Large intestine (tissue), 3 donors: ENCODE results near the gene RPEL1. TPM values are rescaled to one million over a fixed set of nuclear protein-coding genes. Genes with fewer than 3 reads are reported as not detected.
"Not testable (repeated sequence)": the region's sequence is repeated elsewhere in the genome, so short reads cannot be mapped to it uniquely, and the experiment has no call there.

Experiments
- DNase-seq, 2 donors: peaks; one replicate each; pipeline versions ENCODE4 v3.0.0 to v3.0.0-alpha.2; 2013
- H3K27ac ChIP-seq: one replicate; pipeline ENCODE4 v1.5.1; 2013; ENCODE audit warnings: low read length
- H3K27me3 ChIP-seq: 2 replicates; pipeline ENCODE4 v1.6.1; 2013; ENCODE audit warnings: low read length; ENCODE audit not compliant: control insufficient read depth, insufficient read depth
- H3K36me3 ChIP-seq: 2 replicates; pipeline ENCODE4 v1.6.1; 2013; ENCODE audit warnings: low read length; ENCODE audit not compliant: control insufficient read depth, insufficient read depth
- H3K4me1 ChIP-seq: one replicate; pipeline ENCODE4 v1.6.1; 2013; ENCODE audit warnings: low read length; ENCODE audit not compliant: control insufficient read depth, insufficient read depth
- H3K4me3 ChIP-seq: one replicate; pipeline ENCODE4 v1.5.1; 2013; ENCODE audit warnings: low read length
- H3K9me3 ChIP-seq: one replicate; pipeline ENCODE4 v1.6.1; 2013; ENCODE audit warnings: mild to moderate bottlenecking, low read depth, low read length, moderate library complexity; ENCODE audit not compliant: control insufficient read depth
- WGBS: methylation state at CpG from one replicate; pipeline ENCODE4 v1.1.5; 2013; ENCODE audit warnings: low lambda C conversion rate; ENCODE audit not compliant: insufficient coverage; 5-methylcytosine and 5-hydroxymethylcytosine counted together
- polyA plus RNA-seq: library from polyadenylated mRNA; unstranded; fragments of 120-200 nt; gene quantifications from one replicate; pipeline ENCODE4 v1.2.1, GENCODE V29; 2013

RPEL1 gene
- polyA plus RNA-seq, 1 donor = 0.09 TPM

DNA sequence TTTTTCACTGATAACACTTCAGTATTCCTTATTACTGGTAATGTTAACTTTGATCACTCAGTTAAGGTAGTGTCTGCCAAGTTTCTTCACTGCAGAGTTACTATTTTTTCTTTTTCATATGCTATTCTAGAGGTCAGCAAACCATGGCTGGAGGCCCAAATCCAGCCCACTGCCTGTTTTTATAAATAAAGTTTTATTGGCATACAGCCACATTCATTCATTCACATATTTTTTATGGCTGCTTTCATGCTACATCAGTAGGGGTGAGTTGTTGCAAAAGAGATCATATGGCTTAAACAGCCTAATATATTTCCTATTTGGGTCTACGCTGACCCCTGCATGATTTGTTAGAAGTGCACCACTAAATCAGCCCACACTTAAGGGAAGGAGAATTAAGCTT, 10.9 kb downstream of the RPEL1 start:
- no CpG with 5 or more reads among the region's 1 CpG for WGBS
- H3K9me3 ChIP-seq = no peaks in the 10 kb centered on the region
- H3K4me3 ChIP-seq = no peak overlapping the region
- no peak for DNase-seq
- no peaks in the 10 kb centered on the region for H3K4me1 ChIP-seq
- H3K27ac ChIP-seq = no peak overlapping the region
- H3K27me3 ChIP-seq = no peaks in the 10 kb centered on the region
- H3K36me3 ChIP-seq = no peaks in the 10 kb centered on the region

DNA sequence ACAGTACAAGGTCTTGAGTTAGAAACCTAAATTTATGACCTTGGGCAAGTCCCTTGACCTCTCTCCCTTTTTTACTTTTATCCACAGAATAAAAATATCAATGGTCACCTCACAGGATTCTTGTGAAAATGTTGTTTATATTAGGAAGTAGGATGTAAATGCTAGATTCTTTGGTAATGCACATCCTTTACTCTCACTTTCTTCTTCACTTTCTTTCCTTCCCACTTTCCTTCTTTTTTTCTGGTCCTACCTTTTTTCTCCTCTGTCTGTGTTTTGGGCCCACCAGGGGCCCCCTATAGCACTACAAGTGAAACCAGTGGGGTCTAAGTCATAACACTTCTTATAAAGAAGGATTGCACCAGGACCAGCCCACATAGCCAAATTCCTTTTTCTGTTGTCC, 12.1 kb downstream of the RPEL1 start:
- no peaks in the 10 kb centered on the region for H3K9me3 ChIP-seq
- H3K4me3 ChIP-seq = no peak overlapping the region
- no peak overlapping the region for H3K27ac ChIP-seq
- H3K4me1 ChIP-seq = no peaks in the 10 kb centered on the region
- no peak for DNase-seq
- H3K36me3 ChIP-seq = no peaks in the 10 kb centered on the region
- H3K27me3 ChIP-seq = no peaks in the 10 kb centered on the region

DNA sequence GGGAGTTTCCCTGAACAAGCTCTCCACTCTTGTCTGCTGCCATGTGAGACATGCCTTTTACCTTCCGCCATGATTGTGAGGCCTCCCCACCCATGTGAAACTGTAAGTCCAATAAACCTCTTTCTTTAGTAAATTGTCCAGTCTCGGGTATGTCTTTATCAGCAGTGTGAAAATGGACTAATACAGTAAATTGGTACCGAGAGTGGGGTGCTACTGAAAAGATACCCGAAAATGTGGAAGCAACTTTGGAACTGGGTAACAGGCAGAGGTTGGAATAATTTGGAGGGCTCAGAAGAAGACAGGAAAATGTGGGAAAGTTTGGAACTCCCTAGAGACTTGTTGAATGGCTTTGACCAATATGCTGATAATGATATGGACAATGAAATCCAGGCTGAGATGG, 13.2 kb downstream of the RPEL1 start:
- H3K4me3 ChIP-seq, H3K4me1 ChIP-seq, H3K27ac ChIP-seq, H3K36me3 ChIP-seq, H3K27me3 ChIP-seq, DNase-seq, H3K9me3 ChIP-seq: not testable (repeated sequence)
- WGBS = 100% methylated on average over 1 of the region's 4 CpGs

DNA sequence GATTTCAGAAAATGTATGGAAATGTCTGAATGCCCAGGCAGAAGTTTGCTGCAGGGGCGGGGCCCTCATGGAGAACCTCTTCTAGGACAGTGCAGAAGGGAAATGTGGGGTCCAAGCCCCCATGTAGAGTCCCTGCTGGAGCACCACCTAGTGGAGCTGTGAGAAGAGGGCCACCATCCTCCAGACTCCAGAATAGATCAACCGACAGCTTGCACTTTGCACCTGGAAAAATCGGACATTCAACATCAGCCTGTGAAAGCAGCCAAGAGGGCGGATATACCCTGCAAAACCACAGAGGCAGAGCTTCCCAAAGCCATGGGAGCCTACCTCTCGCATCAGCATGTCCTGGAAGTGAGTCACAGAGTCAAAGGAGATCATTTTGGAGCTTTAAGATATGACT, 14.3 kb downstream of the RPEL1 start:
- no peak for DNase-seq
- H3K4me3 ChIP-seq = no peak overlapping the region
- WGBS = no CpG with 5 or more reads among the region's 5 CpGs
- no peaks in the 10 kb centered on the region for H3K4me1 ChIP-seq
- no peaks in the 10 kb centered on the region for H3K27me3 ChIP-seq
- H3K36me3 ChIP-seq = no peaks in the 10 kb centered on the region
- H3K9me3 ChIP-seq = no peaks in the 10 kb centered on the region
- no peak overlapping the region for H3K27ac ChIP-seq

DNA sequence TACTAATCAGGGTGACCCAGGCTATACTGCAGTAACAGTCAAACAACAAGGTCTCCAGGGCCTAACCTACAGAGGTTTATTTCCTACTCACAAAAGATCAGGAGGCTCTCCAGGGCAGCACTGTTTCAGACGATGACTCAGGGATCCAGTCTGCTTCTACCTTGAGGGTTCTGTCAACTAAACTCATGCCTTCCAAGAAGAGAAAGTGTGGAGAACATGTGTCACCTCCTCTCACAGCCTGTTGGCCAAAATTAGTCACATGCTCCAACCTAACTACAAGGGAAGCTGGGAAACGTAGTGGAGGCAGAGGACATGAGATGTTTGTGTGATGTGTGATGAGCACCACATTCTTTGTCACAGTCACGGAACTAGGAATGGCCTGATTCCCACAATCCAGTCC, 16.5 kb downstream of the RPEL1 start:
- WGBS = no CpG with 5 or more reads among the region's 3 CpGs

DNA sequence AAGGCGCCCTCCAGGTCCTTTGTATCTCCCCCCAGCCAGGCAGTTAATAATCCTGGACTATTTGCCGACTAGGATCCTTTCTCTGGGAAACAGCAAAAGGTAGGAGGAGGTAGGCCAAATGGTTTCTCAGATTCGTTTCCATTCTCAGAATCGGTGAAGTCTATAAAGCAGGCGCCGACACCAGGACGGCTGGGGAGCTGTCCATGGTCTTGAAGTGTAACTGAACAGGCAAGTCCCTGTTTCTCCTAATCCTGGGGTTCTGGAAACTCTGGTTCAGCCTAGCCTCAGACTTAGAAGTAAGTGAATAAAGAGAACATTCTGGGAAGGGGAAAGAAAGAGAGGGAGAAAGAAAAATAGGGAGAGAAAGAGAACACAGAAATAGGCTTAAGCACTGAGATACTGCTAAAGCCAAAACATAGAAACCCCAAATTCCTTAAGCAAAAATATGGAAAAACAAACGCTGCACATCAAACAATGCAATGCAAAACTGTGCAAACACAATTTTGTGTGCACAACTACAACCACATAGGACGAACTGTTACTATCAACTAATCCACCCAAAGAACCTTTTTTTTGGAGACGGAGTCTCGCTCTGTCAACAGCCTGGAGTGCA, 20.1 kb downstream of the RPEL1 start:
- Histone ChIP-seq H3K27me3 (peaks cover 4% of the 10 kb centered on the region), H3K4me1 (no peaks in the 10 kb centered on the region), H3K36me3 (no peaks in the 10 kb centered on the region), H3K4me3 (no peak overlapping the region), H3K27ac (no peak overlapping the region), H3K9me3 (no peaks in the 10 kb centered on the region)
- DNase-seq = peak; percentile 33 to 65
- no CpG with 5 or more reads among the region's 11 CpGs for WGBS

More for the DNA sequence above, 16.5 kb downstream of the RPEL1 start:
- Histone ChIP-seq H3K27ac (no peak overlapping the region), H3K4me3 (no peak overlapping the region), H3K9me3 (no peaks in the 10 kb centered on the region), H3K27me3 (peaks cover 4% of the 10 kb centered on the region), H3K4me1 (no peaks in the 10 kb centered on the region), H3K36me3 (no peaks in the 10 kb centered on the region)
- no peak for DNase-seq

DNA sequence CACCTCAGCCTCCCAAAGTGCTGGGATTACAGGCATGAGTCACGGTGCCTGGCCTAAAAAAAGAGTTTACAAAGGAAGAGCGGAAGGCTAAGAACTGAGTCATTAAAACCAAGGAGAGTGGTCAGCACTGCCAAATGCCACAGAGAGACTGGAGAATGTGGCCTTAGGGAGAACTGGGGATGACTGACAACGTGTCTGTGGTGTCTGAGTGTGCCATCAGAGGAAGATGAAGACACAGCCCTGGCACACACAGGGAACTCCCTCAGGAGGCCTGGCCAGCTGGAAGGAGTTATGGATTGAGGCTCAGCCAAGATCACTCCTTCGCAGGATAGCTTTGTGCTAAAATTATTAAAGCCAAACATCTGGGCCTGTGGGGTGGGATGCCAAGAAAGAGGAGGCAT, 27.4 kb downstream of the RPEL1 start:
- Histone ChIP-seq H3K27me3 (peaks cover 41% of the 10 kb centered on the region), H3K36me3 (no peaks in the 10 kb centered on the region), H3K4me1 (peaks cover 4% of the 10 kb centered on the region), H3K4me3 (no peak overlapping the region), H3K9me3 (peaks cover 4% of the 10 kb centered on the region), H3K27ac (no peak overlapping the region)
- no peak for DNase-seq
- no CpG with 5 or more reads among the region's 4 CpGs for WGBS

DNA sequence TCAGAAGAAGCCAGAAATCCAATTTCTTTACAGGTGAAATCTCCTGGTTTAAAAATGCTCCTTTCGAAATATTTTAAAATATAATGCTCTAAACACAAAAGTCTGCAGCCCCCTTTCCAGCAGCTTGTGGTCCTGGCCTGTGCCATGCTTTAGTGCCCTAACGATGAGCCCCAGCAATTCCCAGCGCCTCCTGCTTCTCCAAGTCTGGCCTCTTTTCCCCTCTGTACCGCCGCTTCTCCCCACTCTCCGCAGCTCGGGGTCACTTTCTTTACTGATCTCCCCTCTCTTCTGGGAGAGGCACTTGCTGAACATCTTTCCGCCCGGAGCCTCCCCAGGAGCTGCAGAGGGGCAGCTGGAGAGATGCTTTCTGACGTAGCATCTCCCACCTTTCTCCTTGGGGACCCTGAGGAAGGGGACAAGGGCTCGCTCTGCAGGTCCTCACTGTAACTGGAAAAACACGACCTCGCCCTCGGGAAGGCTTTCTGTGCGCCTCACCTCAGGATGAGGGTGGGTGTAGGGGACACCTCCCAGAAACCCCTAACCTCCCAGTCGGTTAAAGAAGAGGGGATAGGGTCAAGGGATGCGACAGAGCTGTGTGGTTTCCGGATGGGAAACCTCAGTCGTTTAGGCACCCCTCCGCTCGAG, 30.7 kb downstream of the RPEL1 start:
- no peak for DNase-seq
- Histone ChIP-seq H3K9me3 (peaks cover 8% of the 10 kb centered on the region), H3K36me3 (no peaks in the 10 kb centered on the region), H3K4me3 (no peak overlapping the region), H3K27me3 (peaks cover 70% of the 10 kb centered on the region), H3K27ac (no peak overlapping the region), H3K4me1 (peaks cover 4% of the 10 kb centered on the region)
- 80% methylated on average over 1 of the region's 21 CpGs for WGBS

DNA sequence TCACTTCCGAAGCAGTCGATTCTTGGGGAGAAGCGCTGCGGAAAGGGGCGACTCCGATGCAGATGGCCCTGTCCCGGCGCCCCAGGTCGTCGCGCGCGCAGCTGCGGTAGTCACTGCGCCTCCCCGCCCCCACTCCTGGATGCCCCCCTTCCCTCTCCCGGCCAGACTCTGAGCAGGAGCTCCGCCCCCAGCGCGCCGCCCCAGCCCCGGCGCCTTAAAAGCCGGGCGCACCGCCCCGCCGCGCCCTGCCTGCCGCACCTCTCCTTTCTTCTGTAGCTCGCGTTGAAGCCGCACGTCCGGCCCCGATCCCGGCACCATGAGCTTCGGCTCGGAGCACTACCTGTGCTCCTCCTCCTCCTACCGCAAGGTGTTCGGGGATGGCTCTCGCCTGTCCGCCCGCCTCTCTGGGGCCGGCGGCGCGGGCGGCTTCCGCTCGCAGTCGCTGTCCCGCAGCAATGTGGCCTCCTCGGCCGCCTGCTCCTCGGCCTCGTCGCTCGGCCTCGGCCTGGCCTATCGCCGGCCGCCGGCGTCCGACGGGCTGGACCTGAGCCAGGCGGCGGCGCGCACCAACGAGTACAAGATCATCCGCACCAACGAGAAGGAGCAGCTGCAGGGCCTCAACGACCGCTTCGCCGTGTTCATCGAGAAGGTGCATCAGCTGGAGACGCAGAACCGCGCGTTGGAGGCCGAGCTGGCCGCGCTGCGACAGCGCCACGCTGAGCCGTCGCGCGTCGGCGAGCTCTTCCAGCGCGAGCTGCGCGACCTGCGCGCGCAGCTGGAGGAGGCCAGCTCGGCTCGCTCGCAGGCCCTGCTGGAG, 31.4 kb downstream of the RPEL1 start, which contains the start of gene INA:
TSS of gene INA (plus strand) at position 243 of the 817 bp plus-strand sequence. CDS start at position 317, 74 bp downstream.
- Histone ChIP-seq H3K4me3 (peak within 1 kb of the TSS; percentile 25), H3K27ac (no peak within 1 kb of the TSS), H3K27me3 (peaks cover 73% of the 10 kb centered on the region), H3K36me3 (no peaks in the 10 kb centered on the region), H3K9me3 (peaks cover 8% of the 10 kb centered on the region), H3K4me1 (peaks cover 4% of the 10 kb centered on the region)
- no CpG with 5 or more reads among the region's 105 CpGs for WGBS
- peak; percentile 22 to 25 for DNase-seq

DNA sequence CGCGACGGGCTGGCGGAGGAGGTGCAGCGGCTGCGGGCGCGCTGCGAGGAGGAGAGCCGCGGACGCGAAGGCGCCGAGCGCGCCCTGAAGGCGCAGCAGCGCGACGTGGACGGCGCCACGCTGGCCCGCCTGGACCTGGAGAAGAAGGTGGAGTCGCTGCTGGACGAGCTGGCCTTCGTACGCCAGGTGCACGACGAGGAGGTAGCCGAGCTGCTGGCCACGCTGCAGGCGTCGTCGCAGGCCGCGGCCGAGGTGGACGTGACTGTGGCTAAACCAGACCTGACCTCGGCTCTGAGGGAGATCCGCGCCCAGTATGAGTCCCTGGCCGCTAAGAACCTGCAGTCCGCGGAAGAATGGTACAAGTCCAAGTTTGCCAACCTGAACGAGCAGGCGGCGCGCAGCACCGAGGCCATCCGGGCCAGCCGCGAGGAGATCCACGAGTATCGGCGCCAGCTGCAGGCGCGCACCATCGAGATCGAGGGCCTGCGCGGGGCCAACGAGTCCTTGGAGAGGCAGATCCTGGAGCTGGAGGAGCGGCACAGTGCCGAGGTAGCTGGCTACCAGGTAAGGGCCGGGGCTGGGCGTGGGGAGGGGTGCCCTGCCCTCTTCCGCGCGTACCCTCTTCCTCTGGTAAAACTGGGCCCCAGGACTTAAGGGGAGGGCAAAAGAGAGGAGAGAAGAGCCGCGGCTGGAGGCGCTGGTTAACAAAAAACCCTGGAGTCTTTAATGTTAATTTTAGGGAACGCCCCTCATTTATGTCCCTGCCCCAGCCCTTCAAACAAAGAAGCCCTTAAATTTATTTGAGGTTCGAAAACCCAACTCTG, 32.2 kb downstream of the RPEL1 start:
- Histone ChIP-seq H3K36me3 (no peaks in the 10 kb centered on the region), H3K4me1 (peaks cover 4% of the 10 kb centered on the region), H3K27ac (no peak overlapping the region), H3K27me3 (peaks cover 76% of the 10 kb centered on the region), H3K9me3 (peaks cover 8% of the 10 kb centered on the region), H3K4me3 (peak overlapping the region; percentile 25)
- WGBS = no CpG with 5 or more reads among the region's 76 CpGs
- no peak for DNase-seq
